Measurements from ENCODE around the gene SLC35G3.

DNA sequence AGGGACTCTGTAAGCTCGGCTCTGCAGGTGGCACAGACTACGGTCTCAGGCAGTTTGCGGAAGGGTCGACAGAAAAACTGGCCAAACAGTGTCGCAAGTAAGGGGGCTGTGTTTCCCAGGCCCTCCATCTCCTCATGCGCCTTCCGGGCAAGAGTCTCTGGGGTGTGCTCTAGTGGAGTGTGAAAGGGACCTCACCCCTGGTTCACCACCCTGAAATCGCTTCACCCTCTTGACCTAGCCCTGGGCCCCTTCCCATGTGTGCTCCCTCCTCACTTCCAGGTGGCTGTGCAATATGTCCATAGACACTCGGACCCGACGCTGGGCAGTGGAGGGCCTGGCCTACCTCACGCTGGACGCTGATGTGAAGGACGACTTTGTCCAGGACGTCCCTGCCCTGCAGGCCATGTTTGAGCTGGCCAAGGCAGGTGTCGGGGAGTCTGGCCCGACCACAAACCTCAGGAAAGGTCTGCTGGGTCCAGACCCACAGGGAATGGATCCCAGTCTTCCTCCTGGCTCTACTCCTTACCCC is 24.3 kb downstream of the SLC35G3 start:
- TF ChIP-seq POLR2AphosphoS5 (IDR thresholded peaks at IDR 0.05) (no peak), EP300 (IDR thresholded peaks at IDR 0.05) (no peak)
- TF ChIP-seq, protein P1, sequence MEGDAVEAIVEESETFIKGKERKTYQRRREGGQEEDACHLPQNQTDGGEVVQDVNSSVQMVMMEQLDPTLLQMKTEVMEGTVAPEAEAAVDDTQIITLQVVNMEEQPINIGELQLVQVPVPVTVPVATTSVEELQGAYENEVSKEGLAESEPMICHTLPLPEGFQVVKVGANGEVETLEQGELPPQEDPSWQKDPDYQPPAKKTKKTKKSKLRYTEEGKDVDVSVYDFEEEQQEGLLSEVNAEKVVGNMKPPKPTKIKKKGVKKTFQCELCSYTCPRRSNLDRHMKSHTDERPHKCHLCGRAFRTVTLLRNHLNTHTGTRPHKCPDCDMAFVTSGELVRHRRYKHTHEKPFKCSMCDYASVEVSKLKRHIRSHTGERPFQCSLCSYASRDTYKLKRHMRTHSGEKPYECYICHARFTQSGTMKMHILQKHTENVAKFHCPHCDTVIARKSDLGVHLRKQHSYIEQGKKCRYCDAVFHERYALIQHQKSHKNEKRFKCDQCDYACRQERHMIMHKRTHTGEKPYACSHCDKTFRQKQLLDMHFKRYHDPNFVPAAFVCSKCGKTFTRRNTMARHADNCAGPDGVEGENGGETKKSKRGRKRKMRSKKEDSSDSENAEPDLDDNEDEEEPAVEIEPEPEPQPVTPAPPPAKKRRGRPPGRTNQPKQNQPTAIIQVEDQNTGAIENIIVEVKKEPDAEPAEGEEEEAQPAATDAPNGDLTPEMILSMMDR (IDR thresholded peaks at IDR 0.05), result no peak

All from stomach (tissue), 4 donors.